Measurements from ENCODE around the gene AOC2.
"Not testable (repeated sequence)": the region's sequence is repeated elsewhere in the genome, so short reads cannot be mapped to it uniquely, and the experiment has no call there.

The AOC2 gene

DNA sequence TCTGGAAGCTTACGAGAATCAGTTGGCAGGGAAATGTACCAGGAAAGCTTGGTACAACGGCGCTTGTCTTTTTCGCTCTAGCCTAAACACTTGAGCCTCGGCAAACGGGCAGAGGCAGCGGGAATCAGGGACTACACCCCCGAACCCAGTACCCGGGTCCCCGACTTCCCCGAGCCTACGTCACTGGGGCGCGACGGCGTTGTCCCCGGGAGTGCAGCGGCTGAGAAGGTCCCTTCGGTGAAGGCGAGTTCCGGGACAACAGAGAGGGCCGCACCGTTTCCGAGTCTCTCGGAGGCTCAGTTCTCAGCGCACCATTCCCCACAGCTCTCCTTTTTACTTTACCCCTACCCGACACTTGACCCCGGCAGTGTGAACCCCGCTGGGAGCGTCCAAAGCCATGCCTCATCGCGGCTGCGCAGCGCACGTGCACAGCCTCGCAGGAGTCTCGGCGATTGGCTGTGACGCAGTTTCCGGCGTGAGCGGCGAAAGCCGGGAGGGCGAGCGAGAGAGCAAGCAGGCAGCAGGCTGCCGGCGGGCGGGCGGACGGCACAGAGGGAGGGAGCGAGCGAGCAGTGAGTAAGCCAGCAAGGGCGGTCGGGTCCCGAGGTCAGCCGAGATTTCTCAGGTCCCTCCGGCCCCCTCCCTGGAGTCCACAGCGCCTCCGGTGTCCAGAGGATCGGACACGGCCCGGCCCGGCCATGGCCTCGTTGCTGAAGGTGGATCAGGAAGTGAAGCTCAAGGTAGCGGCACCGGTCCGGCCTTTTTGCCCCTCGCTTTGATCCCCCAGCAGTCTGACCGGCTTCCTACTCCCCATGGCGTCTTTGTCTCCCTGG, 11.2 kb upstream of the AOC2 start, which contains the start of gene PSME3:
Gene PSME3 (plus strand): TSS at position 464 of the 833 bp plus-strand sequence. CDS start 235 bp downstream, at position 699.
- peak; percentile 71 to 97 (median 90) for DNase-seq

GRCh38 chr17:42833767-42834422, 10.5 kb upstream of the AOC2 start:
- no peak for DNase-seq

DNA sequence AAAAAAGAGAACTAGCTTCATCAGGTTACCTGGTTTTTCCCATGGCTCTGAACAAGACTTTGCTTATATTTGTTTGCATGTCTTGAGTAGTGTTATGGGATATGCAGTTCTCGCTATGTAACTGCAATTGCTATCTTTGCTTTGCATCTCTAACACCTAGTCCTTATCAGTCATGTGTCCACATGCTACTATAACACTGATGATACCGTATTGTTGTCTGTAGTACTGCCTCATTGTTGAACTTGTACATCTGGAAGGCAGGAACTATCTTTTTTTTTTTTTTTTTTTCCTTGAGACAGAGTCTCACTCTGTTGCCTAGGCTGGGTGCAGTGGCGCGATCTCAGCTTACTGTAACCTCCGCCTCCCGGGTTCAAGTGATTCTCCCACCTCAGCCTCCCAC, 8.6 kb upstream of the AOC2 start:
- DNase-seq = no peak

GRCh38 chr17:42841975-42842685, 2.2 kb upstream of the AOC2 start:
- no peak for DNase-seq

DNA sequence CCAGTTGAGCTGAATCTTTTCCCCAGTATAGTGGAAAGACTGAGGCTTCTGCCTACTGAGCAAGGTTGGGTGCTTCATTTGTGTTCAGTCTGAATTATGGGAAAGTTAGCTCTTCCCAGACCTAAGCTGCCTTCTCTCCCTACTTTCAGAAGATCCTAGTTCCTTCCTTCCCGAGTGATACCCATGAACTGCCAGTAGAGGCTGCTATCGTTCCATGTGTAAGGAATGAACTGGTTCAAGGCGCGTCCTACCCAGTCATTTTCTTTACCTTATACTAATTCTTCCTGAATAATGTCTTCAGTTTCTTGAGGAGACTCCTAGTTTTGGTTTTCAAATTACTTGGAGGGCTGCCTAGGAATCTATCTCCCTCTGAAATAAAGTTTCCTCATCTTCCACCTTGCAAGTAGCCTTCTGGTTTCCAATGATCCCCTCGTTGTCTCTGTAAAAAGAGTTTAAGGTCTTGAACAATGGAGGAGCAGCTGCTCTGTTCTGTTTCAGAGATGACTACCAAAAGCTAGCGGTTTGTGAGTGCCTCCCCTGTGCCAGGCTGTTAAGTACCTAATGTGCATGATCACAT, 934 bp upstream of the AOC2 start:
- DNase-seq = peak in 1 of 14 donors; percentile 4

- no peak for DNase-seq
Measured at GRCh38 chr17:42844761-42845555, 578 bp downstream of the AOC2 start.

DNA sequence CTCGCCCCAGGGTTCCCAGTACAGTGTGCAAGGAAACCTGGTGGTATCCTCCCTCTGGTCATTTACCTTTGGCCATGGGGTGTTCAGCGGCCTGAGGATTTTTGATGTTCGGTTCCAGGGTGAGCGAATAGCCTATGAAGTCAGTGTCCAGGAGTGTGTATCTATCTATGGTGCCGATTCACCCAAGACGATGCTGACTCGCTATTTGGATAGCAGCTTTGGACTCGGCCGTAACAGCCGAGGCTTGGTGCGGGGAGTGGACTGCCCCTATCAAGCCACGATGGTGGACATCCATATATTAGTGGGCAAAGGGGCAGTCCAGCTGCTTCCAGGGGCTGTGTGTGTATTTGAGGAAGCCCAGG, 1.2 kb downstream of the AOC2 start:
- no peak for DNase-seq

DNA sequence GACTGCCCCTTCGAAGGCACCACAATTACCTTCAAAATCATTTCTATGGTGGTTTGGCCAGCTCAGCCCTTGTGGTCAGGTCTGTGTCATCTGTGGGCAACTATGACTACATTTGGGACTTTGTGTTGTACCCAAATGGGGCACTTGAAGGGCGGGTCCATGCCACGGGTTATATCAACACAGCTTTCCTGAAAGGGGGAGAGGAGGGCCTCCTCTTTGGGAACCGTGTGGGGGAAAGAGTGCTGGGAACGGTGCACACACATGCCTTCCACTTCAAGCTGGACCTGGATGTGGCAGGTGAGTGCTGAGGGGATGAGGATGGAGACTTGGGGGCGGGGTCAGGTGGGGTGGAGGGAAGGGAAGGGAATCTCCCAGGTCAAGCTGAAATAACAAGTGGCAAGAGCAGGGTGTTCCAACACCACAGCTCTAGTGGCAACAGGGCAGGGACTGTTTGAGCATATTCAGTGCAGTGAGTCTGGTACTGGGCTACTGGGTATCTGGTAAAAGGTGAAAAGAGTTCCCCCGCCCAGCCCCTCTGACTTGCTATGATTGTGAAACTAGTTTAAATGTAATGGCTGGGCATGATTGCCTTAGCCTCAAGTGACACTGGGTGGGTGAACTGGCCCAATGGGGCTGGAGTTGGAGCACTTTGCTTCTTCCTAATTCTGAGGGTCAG, 1.7 kb downstream of the AOC2 start:
- no peak for DNase-seq

GRCh38 chr17:42846594-42847280, 2.4 kb downstream of the AOC2 start:
- DNase-seq = no peak

DNA sequence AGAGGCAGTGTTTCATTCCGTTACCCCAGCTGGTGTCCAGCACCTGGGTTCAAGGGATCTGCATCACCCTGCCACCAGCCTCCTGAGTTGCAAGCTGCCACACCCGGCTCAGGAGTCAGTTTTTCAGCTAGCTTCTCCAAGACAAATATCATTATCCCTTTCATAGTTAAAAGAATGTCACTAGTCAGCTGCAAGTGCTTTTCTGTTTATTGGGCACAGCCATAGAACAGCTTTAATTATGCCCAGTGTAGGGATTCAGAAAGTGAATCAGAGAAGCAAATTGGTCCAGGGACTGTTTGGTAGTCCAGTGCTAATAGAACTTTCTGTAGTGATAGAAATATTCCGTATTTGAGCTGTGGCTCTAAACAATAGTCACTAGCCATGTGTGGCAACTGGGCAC, 3.7 kb downstream of the AOC2 start:
- no peak for DNase-seq

DNA sequence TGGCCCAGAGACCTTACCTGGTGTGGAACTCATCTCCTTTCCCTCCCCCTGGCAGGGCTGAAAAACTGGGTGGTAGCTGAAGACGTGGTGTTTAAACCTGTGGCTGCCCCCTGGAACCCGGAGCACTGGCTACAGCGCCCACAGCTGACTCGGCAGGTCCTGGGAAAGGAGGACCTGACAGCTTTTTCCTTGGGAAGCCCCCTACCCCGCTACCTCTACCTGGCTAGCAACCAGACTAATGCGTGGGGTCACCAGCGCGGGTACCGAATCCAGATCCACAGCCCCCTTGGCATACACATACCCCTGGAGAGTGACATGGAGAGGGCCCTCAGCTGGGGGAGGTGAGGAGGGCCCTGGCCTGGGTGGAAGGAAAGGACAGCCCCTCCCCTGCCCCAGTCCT, 4.7 kb downstream of the AOC2 start:
- DNase-seq = no peak

DNA sequence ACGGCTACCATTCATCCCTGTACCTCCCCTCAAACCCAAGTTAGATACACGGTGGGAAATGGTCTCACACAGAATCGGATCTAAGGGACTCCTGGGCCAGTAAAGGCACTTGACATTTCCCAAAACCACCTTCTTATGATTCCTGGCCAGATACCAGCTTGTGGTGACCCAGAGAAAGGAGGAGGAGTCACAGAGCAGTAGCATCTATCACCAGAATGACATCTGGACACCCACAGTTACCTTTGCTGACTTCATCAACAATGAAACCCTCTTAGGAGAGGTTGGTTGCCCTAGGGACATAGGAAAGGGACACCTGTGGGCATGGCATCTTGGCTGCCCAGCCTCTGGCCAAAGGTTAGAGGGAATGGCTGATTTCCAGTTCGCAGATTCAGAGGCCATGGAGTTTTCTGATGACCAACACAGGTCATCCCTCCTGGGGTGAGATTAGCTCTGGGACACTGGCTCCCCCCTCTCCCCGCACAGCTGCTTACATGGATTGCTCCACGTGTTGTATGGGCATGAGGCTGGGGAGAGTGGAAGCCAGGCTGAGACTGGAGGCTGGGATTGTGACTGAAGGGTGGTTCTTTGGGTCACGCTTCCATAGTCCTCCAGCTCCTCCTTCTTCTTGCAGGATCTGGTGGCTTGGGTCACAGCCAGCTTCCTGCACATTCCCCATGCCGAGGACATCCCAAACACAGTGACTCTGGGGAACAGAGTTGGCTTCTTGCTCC, 5.2 kb downstream of the AOC2 start:
- no peak for DNase-seq

GRCh38 chr17:42850954-42851353, 6.6 kb downstream of the AOC2 start, which contains the start of gene AOC3:
Gene AOC3, plus strand, starts transcription at chr17:42851199. Its CDS starts 145 bp downstream, at chr17:42851344.
- no peak for DNase-seq

DNA sequence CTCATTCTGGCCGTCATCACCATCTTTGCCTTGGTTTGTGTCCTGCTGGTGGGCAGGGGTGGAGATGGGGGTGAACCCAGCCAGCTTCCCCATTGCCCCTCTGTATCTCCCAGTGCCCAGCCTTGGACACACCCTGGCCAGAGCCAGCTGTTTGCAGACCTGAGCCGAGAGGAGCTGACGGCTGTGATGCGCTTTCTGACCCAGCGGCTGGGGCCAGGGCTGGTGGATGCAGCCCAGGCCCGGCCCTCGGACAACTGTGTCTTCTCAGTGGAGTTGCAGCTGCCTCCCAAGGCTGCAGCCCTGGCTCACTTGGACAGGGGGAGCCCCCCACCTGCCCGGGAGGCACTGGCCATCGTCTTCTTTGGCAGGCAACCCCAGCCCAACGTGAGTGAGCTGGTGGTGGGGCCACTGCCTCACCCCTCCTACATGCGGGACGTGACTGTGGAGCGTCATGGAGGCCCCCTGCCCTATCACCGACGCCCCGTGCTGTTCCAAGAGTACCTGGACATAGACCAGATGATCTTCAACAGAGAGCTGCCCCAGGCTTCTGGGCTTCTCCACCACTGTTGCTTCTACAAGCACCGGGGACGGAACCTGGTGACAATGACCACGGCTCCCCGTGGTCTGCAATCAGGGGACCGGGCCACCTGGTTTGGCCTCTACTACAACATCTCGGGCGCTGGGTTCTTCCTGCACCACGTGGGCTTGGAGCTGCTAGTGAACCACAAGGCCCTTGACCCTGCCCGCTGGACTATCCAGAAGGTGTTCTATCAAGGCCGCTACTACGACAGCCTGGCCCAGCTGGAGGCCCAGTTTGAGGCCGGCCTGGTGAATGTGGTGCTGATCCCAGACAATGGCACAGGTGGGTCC, 7.2 kb downstream of the AOC2 start:
- not testable (repeated sequence) for DNase-seq

- no peak for DNase-seq
Measured at GRCh38 chr17:42852351-42852750, 8.0 kb downstream of the AOC2 start.

DNA sequence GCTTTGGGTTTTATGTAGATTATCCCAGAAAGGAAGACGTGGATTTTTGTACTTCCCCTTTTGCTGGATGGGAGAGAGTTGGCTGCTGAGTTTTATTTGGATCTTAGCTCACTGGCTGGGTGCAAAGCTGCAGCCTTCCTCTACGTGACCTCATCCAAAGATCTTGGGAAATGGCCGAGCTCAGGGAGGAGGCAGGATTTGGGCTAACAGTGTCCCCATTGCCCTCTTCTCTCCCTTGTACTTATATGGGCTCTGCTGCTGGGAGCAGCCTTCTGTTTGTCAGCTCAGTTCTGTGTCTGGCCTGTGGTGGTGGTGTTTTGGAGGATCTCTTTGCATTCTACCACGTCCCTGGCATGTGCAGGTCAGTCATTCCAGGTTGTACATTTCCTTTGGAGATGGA, 8.6 kb downstream of the AOC2 start:
- no peak for DNase-seq

DNA sequence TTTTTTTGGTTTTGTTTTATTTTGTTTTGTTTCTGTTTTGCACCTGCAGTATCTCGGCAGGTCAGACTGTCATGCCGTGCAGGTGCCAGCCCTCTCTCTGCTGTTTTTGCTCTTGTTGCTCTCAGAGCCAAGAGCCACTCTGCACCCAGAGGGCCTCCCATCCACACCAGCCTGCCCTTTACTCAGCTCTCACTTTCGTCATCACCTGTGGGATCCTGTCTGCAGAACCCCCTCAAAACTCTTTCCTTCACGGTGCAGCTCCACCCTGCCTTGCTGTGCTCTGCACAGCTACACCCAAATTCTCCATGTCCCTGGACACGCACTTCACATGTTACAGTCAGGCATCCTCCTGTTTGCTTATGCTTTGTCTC, 9.2 kb downstream of the AOC2 start:
- DNase-seq = no peak

DNA sequence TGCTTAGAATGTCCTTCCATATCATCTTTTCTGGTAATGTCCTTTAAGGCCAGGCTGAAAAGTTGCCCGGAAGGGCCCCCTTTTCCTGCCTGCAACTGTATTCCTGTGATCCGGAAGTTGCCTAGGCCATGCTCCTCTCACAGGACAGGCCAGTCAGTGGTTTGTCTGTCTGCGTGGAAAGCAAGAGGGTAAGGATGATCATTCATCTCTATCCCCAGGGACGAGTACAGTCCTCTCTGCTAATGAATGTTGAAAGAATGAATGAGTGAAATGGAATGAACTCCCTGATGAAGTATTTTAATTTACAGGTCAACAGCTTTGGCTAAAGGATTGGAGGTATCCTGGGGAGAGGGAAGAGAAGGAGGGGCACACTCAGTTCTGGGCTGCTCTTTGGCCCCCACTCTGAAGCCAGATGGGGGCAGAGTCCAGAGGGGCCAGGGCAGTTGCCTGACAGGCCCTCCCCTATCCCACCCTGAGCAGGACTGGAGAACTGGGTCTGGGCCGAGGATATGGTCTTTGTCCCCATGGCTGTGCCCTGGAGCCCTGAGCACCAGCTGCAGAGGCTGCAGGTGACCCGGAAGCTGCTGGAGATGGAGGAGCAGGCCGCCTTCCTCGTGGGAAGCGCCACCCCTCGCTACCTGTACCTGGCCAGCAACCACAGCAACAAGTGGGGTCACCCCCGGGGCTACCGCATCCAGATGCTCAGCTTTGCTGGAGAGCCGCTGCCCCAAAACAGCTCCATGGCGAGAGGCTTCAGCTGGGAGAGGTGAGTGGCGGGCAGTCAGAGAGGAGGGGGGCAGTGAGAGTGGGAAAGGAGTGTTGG, 9.8 kb downstream of the AOC2 start:
- DNase-seq = no peak
